ENCODE data around the gene HS6ST2.

DNA sequence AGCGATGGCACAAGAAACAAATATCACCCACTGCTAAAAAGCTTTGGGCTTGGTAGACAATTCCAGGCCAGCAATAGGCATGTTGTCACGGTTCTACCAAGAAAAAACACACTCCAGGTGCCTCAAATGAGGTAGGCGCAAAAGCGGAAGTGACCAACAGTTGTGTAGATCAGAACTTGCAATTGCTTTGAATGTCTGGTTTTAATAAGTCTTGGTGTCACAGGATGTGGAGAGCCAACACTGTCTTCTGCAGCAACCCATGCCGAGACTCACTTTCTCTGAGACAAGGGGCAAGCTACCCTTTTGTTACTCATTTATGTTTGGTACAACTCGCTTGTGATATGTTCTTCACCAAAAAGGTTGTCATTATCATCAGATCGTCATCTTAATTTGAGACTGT, 188.8 kb downstream of the HS6ST2 start:
- no peak for TF ChIP-seq POLR2A (IDR thresholded peaks at IDR 0.05)
- TF ChIP-seq, protein P1, sequence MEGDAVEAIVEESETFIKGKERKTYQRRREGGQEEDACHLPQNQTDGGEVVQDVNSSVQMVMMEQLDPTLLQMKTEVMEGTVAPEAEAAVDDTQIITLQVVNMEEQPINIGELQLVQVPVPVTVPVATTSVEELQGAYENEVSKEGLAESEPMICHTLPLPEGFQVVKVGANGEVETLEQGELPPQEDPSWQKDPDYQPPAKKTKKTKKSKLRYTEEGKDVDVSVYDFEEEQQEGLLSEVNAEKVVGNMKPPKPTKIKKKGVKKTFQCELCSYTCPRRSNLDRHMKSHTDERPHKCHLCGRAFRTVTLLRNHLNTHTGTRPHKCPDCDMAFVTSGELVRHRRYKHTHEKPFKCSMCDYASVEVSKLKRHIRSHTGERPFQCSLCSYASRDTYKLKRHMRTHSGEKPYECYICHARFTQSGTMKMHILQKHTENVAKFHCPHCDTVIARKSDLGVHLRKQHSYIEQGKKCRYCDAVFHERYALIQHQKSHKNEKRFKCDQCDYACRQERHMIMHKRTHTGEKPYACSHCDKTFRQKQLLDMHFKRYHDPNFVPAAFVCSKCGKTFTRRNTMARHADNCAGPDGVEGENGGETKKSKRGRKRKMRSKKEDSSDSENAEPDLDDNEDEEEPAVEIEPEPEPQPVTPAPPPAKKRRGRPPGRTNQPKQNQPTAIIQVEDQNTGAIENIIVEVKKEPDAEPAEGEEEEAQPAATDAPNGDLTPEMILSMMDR (IDR thresholded peaks at IDR 0.05) = no peak

Measured in testis (tissue), 2 donors.